GM12878 (cell line): ENCODE data around the gene CD300A. TPM values are rescaled to one million over a fixed set of nuclear protein-coding genes. Genes with fewer than 3 reads are reported as not detected.
A peak's percentile ranks its signal among the peaks of the same experiment; 100 is the strongest.

Experiments used
- ATF3 ChIP-seq: IDR thresholded peaks from 2 replicates; pipeline ENCODE4 v1.6.1; 2011; ENCODE audit warnings: low read depth, mild to moderate bottlenecking, low read length, moderate library complexity, borderline replicate concordance; ENCODE audit errors: extremely low read depth
- ATF7 ChIP-seq: fragments of 450-650 bp; IDR thresholded peaks from 2 replicates; pipeline ENCODE4 v1.6.1; 2016; ENCODE audit warnings: low read depth, mild to moderate bottlenecking
- BCL3 ChIP-seq: IDR thresholded peaks from 2 replicates; pipeline ENCODE4 v1.6.1; 2011; ENCODE audit warnings: borderline replicate concordance, low read depth, mild to moderate bottlenecking, moderate library complexity, low read length; ENCODE audit not compliant: insufficient read depth, poor library complexity, severe bottlenecking
- BHLHE40 ChIP-seq, 2 experiments: fragments of 450-650 bp in 1 of 2; IDR thresholded peaks; 2 replicates each; pipeline ENCODE4 v1.6.1; 2011 to 2017; ENCODE audit warnings: low read depth in 2 of 2, borderline replicate concordance in 1 of 2, improper control_type of control experiment in 1 of 2, low read length in 1 of 2, mild to moderate bottlenecking in 1 of 2
- E4F1 ChIP-seq: fragments of 450-650 bp; IDR thresholded peaks from 2 replicates; pipeline ENCODE4 v1.6.1; 2018; ENCODE audit warnings: borderline replicate concordance, mild to moderate bottlenecking; ENCODE audit not compliant: partially characterized antibody
- ELK1 ChIP-seq: IDR thresholded peaks from 2 replicates; pipeline ENCODE4 v1.6.1; 2012; ENCODE audit warnings: low read depth, low read length, improper control_type of control experiment
- HDGF ChIP-seq: fragments of 450-650 bp; IDR thresholded peaks from 2 replicates; pipeline ENCODE4 v1.6.1; 2016; ENCODE audit warnings: antibody characterized with exemption
- HSF1 ChIP-seq: fragments of 150-350 bp; IDR thresholded peaks from 2 replicates; pipeline ENCODE4 v1.6.1; 2014; ENCODE audit warnings: mild to moderate bottlenecking, low read depth, low read length
- MEF2B ChIP-seq: fragments of 450-650 bp; IDR thresholded peaks from 2 replicates; pipeline ENCODE4 v1.6.1; 2018; ENCODE audit warnings: mild to moderate bottlenecking, moderate library complexity; ENCODE audit not compliant: partially characterized antibody, poor library complexity, severe bottlenecking
- NFXL1 ChIP-seq: fragments of 450-650 bp; IDR thresholded peaks from 2 replicates; pipeline ENCODE4 v1.6.1; 2017; ENCODE audit warnings: antibody characterized with exemption, mild to moderate bottlenecking, borderline replicate concordance
- RELB ChIP-seq: fragments of 450-650 bp; IDR thresholded peaks from 2 replicates; pipeline ENCODE4 v1.6.1; 2017; ENCODE audit warnings: low read depth, mild to moderate bottlenecking, moderate library complexity
- SIX5 ChIP-seq: IDR thresholded peaks from 2 replicates; pipeline ENCODE4 v1.6.1; 2011; ENCODE audit warnings: mild to moderate bottlenecking, low read depth, low read length, moderate library complexity; ENCODE audit not compliant: severe bottlenecking
- TARDBP ChIP-seq: IDR thresholded peaks from 2 replicates; pipeline ENCODE4 v1.6.1; 2016; ENCODE audit warnings: borderline replicate concordance
- ZNF207 ChIP-seq: fragments of 450-650 bp; IDR thresholded peaks from 2 replicates; pipeline ENCODE4 v1.6.1; 2014; ENCODE audit warnings: antibody characterized with exemption, mild to moderate bottlenecking, borderline replicate concordance
- polyA plus RNA-seq, 11 experiments: library from polyadenylated mRNA; depleted of rRNA in 4 of 11; unstranded in 6 of 11; stranded (reverse) in 5 of 11; fragments of >200 nt; fragmentation: Nextera tagmentation in 4 of 11; fragmentation: Illumina TruSeq in 1 of 11; extraction: Ambion mirVana in 4 of 11; extraction: Trizol in 1 of 11; gene quantifications; 1 replicate in 1 of 11; 2 replicates in 10 of 11; pipeline versions ENCODE4 v1.2.1 to v1.2.3, GENCODE V29; 2011 to 2016; ENCODE audit warnings: inconsistent platforms in 2 of 11, missing spikeins in 2 of 11, low read depth in 1 of 11
- total RNA-seq, 4 experiments: library from RNA; depleted of rRNA in 3 of 4; stranded (reverse); fragments of >200 nt in 3 of 4; fragmentation: Illumina TruSeq in 1 of 4; extraction: Trizol in 1 of 4; gene quantifications; 2 replicates each; pipeline versions ENCODE4 v1.2.1 to v1.2.3, GENCODE V29; 2013 to 2021

The CD300A gene
- total and polyA plus RNA-seq, 10 of the 15 experiments (the other 5 are each of a cell fraction or from before 2014, with no cell fraction given) = 10.6 to 128 (median 36.1) TPM

GRCh38 chr17:74520016-74520434 is 53.6 kb downstream of the CD300A start (continued):
- TF ChIP-seq HSF1 = peak; percentile 76; the same call in 1 of the 2 replicates
- no peak for TF ChIP-seq ELK1
- no peak for TF ChIP-seq NFXL1
- no peak for TF ChIP-seq ATF3
- TF ChIP-seq TARDBP = no peak
- TF ChIP-seq BHLHE40 (IDR thresholded peaks at IDR 0.05; ENCODE audit: borderline replicate concordance in 1 of 2, low read depth in 2 of 2, low read length in 1 of 2) = peak in 1 of 2 experiments; percentile 39; a peak in 1 of 4 replicates
- TF ChIP-seq ATF7 = peak; percentile 43; the same call in 1 of the 2 replicates
- no peak for TF ChIP-seq ZNF207
- TF ChIP-seq HDGF = no peak
- TF ChIP-seq BCL3 = no peak
- TF ChIP-seq E4F1 = no peak
- no peak for TF ChIP-seq SIX5
- TF ChIP-seq RELB = peak; percentile 57; the same call in 1 of the 2 replicates
- peak; percentile 22 for TF ChIP-seq MEF2B
